GM19035 (cell line): ENCODE data around the gene ITGB7.
A peak's percentile ranks its signal among the peaks of the same experiment; 100 is the strongest.

Experiments
- ATAC-seq: cut with Tn5 transposase; IDR thresholded peaks from one replicate; pipeline ENCODE4 v1.9.1; 2021; ENCODE audit not compliant: unreplicated experiment

Gene ITGB7

GRCh38 chr12:53230108-53230845 is 23.2 kb upstream of the ITGB7 start:
- ATAC-seq, result no peak

GRCh38 chr12:53229454-53229853 is 22.4 kb upstream of the ITGB7 start:
- no peak for ATAC-seq

- no peak for ATAC-seq
Measured at GRCh38 chr12:53227836-53228235, 20.8 kb upstream of the ITGB7 start.

GRCh38 chr12:53227341-53227740 is 20.3 kb upstream of the ITGB7 start:
- ATAC-seq, result no peak

GRCh38 chr12:53226815-53227214 is 19.8 kb upstream of the ITGB7 start:
- no peak for ATAC-seq

- ATAC-seq, result no peak
Measured at GRCh38 chr12:53225635-53226424, 18.8 kb upstream of the ITGB7 start.

GRCh38 chr12:53224897-53225634 is 18.0 kb upstream of the ITGB7 start:
- no peak for ATAC-seq

GRCh38 chr12:53224061-53224896 is 17.2 kb upstream of the ITGB7 start:
- no peak for ATAC-seq

- ATAC-seq, result no peak
Measured at GRCh38 chr12:53223389-53224060, 16.5 kb upstream of the ITGB7 start.

GRCh38 chr12:53222806-53223261 is 15.8 kb upstream of the ITGB7 start:
- no peak for ATAC-seq

- no peak for ATAC-seq
Measured at GRCh38 chr12:53222170-53222721, 15.2 kb upstream of the ITGB7 start.

GRCh38 chr12:53221203-53222080 is 14.4 kb upstream of the ITGB7 start:
- ATAC-seq, result peak; percentile 33

GRCh38 chr12:53220694-53221202 is 13.7 kb upstream of the ITGB7 start:
- ATAC-seq, result peak; percentile 56

GRCh38 chr12:53219956-53220693 is 13.1 kb upstream of the ITGB7 start:
- ATAC-seq, result peak; percentile 38

- ATAC-seq, result no peak
Measured at GRCh38 chr12:53219292-53219955, 12.4 kb upstream of the ITGB7 start.

GRCh38 chr12:53218551-53219291 is 11.7 kb upstream of the ITGB7 start:
- ATAC-seq, result no peak

- ATAC-seq, result no peak
Measured at GRCh38 chr12:53217931-53218307, 10.9 kb upstream of the ITGB7 start.
